ENCODE measurements around the gene DDX49.

The DDX49 gene

DNA sequence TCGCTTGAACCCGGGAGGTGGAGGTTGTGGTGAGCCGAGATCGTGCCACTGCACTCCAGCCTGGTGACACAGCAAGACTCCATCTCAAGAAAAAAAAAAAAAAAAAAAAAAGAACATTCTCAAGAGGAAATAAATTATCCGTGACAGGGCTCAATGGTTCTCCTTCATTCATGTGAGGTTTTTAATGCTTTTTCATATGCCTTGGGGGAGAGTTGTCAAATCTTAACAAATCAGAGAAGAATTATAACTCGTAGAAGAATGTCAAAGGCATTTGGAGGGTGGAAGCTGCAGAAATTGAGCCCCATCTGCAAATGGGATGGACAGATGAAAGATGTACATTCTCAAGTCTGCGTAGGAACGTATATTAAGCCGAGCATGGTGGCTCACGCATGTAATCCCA, 56.4 kb downstream of the DDX49 start:
- no peak for DNase-seq
